Measurements from ENCODE around the gene B3GALT2. TPM values are rescaled to one million over a fixed set of nuclear protein-coding genes. Genes with fewer than 3 reads are reported as not detected.
A peak's percentile ranks its signal among the peaks of the same experiment; 100 is the strongest.

B3GALT2 gene
- total RNA-seq, 1 donor from 2014 or later = not detected

DNA sequence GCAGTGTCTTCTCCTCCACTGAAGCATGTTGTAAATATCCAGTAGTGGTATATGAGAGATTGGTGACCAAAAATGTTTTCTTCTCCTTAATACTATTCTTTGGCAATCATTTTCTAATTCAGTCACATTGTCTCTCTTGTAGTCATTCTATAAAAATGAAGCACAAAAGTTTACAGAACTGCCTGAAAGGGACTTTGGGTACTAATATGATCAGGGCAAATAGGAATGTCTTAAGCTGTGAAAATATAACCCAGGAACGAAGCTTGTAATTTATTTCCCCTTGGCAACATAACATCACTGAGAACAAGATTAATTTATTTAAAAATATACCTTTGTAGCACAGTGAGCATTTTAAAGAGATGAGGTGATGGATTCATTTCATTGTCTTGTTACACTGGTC is 4.9 kb downstream of the B3GALT2 start:
- H3K27ac ChIP-seq = peak overlapping the region; percentile 50 to 54
- DNase-seq (ENCODE audit: low spot score in 2 of 2) = no peak
- intact Hi-C loops (cut with DNase I) = no loop called here

DNA sequence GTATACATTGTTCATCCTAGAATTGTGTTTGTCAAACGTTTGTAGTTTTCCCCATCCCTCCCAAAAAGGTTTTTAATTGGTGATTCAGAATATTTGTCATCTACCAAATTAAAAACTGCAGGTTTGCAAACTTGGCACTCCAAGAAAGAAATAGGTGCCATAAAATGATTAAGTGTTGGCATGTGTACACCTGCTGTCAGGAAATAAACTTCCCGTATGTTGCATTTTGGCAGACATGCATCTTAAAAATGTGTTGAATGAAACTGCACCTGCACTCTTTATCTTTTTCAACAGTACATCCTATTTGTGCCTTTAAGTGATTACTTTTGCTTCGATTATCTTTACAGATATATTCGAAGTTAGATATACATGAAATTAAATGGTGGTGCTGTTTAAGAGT is 7.3 kb downstream of the B3GALT2 start:
- TF ChIP-seq CTCF (IDR thresholded peaks at IDR 0.05) = no peak
- peaks cover 0 to 17% of the 10 kb centered on the region in 2 donors for H3K4me1 ChIP-seq

More for the DNA sequence above, 4.9 kb downstream of the B3GALT2 start:
- Histone ChIP-seq H3K4me1 (peaks cover 0 to 20% of the 10 kb centered on the region in 2 donors), H3K9me3 (no peaks in the 10 kb centered on the region), H3K4me3 (no peak overlapping the region), H3K36me3 (no peaks in the 10 kb centered on the region), H3K27me3 (no peaks in the 10 kb centered on the region)
- no peak for TF ChIP-seq CTCF (IDR thresholded peaks at IDR 0.05)

GRCh38 chr1:193176788-193177187 is 9.6 kb downstream of the B3GALT2 start:
- H3K4me1 ChIP-seq = peaks cover 0 to 12% of the 10 kb centered on the region in 2 donors
- H3K27ac ChIP-seq = no peak overlapping the region
- intact Hi-C loops (cut with DNase I) = no loop called here
- no peaks in the 10 kb centered on the region for H3K36me3 ChIP-seq
- TF ChIP-seq CTCF (IDR thresholded peaks at IDR 0.05) = no peak
- no peaks in the 10 kb centered on the region for H3K9me3 ChIP-seq
- no peak overlapping the region for H3K4me3 ChIP-seq
- no peak for DNase-seq (ENCODE audit: low spot score in 2 of 2)
- no peaks in the 10 kb centered on the region for H3K27me3 ChIP-seq

More for the DNA sequence above, 7.3 kb downstream of the B3GALT2 start:
- intact Hi-C loops (cut with DNase I) = no loop called here
- Histone ChIP-seq H3K9me3 (no peaks in the 10 kb centered on the region), H3K36me3 (no peaks in the 10 kb centered on the region), H3K27me3 (no peaks in the 10 kb centered on the region), H3K4me3 (no peak overlapping the region), H3K27ac (no peak overlapping the region)
- no peak for DNase-seq (ENCODE audit: low spot score in 2 of 2)

DNA sequence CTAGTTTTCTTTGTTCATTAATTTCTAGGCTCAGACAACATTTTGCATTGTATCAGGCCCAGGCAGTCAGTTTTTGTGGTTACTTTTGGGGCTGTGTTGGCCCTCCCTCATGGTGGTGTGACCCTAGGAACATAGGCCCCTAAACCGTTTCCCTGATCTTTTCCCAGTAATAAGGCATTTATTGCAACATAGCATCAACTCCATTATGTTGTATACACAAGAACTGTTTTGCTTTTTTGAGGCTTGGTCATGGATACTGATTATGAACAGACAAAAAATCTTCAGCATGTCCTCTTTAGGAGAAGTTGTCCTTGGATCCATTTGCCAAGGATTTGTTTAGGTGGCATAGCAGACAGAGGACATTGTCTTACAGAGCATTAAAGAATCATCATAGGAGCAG is 10.3 kb downstream of the B3GALT2 start:
- Histone ChIP-seq H3K27ac (no peak overlapping the region), H3K27me3 (no peaks in the 10 kb centered on the region), H3K4me3 (no peak overlapping the region), H3K36me3 (no peaks in the 10 kb centered on the region), H3K4me1 (peaks cover 0 to 8% of the 10 kb centered on the region in 2 donors), H3K9me3 (no peaks in the 10 kb centered on the region)
- no peak for TF ChIP-seq CTCF (IDR thresholded peaks at IDR 0.05)
- DNase-seq (ENCODE audit: low spot score in 2 of 2) = no peak
- intact Hi-C loops (cut with DNase I) = no loop called here

GRCh38 chr1:193157360-193157759 is 29.1 kb downstream of the B3GALT2 start:
- no peaks in the 10 kb centered on the region for H3K4me1 ChIP-seq
- no peaks in the 10 kb centered on the region for H3K9me3 ChIP-seq
- no peak for TF ChIP-seq CTCF (IDR thresholded peaks at IDR 0.05)
- no peak for DNase-seq (ENCODE audit: low spot score in 2 of 2)
- no peak overlapping the region for H3K27ac ChIP-seq
- no peak overlapping the region for H3K4me3 ChIP-seq
- H3K27me3 ChIP-seq = no peaks in the 10 kb centered on the region
- peaks cover 15 to 16% of the 10 kb centered on the region in 2 donors for H3K36me3 ChIP-seq
- intact Hi-C loops (cut with DNase I) = no loop called here

- no peak for DNase-seq (ENCODE audit: low spot score in 2 of 2)
- Histone ChIP-seq H3K4me1 (no peaks in the 10 kb centered on the region), H3K27me3 (no peaks in the 10 kb centered on the region), H3K27ac (no peak overlapping the region), H3K36me3 (peaks cover 15 to 18% of the 10 kb centered on the region in 2 donors), H3K9me3 (no peaks in the 10 kb centered on the region), H3K4me3 (no peak overlapping the region)
- intact Hi-C loops (cut with DNase I) = no loop called here
- TF ChIP-seq CTCF (IDR thresholded peaks at IDR 0.05) = no peak
These were observed 29.6 kb downstream of the B3GALT2 start for GRCh38 chr1:193156822-193157142.

Data from ascending aorta (tissue), 2 donors.